NT2/D1 (cell line): ENCODE data around the gene ZNF710.

Experiments used
- SUZ12 ChIP-seq: IDR thresholded peaks from 2 replicates; pipeline ENCODE4 v1.6.1; 2011; ENCODE audit not compliant: insufficient read length, insufficient read depth; ENCODE audit errors: extremely low read depth
- YY1 ChIP-seq: IDR thresholded peaks from 2 replicates; pipeline ENCODE4 v1.6.1; 2011; ENCODE audit not compliant: insufficient read length, insufficient read depth
- ZNF274 ChIP-seq: IDR thresholded peaks from 2 replicates; pipeline ENCODE4 v1.6.1; 2011; ENCODE audit warnings: mild to moderate bottlenecking, low read depth, low read length

DNA sequence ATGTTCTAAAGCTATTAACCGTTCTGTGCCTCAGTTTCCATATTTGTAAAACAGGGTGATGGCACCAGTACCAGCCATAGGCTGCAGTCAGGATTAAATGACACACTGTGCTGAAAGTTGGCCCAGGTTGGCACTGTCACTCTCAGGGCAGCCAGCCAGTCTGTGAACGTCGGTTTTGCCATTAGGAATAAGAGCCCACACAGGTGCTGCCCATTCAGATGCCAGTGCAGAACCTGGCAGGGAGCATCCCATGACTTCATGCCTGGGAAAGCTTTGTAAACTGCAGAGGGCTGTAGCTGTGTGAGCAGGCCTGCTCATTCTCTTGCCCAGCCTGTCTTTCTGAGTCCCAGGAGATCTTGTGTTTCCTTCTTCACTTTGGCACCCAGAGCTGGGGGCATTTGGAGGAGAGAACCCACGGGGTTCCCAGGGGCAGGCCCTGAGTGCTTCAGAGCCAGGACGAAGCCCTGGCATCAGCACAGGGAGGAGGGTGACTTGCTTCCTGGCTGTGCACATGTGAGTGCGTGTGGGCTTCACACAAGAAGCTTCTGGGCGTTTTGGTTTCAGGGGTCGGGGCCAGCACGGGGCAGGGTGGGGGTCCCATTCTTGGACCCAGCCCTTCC is 46.9 kb downstream of the ZNF710 start:
- TF ChIP-seq YY1 (no peak), SUZ12 (no peak), ZNF274 (no peak)
